Amniotic stem cell (primary cell): Measurements from ENCODE around the gene SDHAF3.
A peak's percentile ranks its signal among the peaks of the same experiment; 100 is the strongest.
"Not testable (repeated sequence)": the region's sequence is repeated elsewhere in the genome, so short reads cannot be mapped to it uniquely, and the experiment has no call there.

Experiments used
- DNase-seq: peaks from one replicate; lab custom pipeline; 2025; lab: John Stamatoyannopoulos, UW

SDHAF3 gene

DNA sequence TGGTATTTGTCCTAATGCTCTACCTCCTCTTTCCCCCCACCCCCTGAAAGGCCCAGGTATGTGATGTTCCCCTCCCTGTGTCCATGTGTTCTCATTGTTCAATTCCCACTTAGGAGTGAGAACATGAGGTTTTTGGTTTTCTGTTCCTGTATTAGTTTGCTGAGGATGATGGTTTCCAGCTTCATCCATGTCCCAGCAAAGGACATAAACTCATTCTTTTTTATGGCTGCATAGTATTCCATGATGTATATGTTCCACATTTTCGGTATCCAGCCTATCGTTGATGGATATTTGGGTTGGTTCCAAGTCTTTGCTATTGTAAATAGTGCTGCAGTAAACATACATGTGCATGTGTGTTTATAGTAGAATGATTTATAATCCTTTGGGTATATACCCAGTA lies 5.6 kb downstream of the SDHAF3 start:
- DNase-seq, result not testable (repeated sequence)

DNA sequence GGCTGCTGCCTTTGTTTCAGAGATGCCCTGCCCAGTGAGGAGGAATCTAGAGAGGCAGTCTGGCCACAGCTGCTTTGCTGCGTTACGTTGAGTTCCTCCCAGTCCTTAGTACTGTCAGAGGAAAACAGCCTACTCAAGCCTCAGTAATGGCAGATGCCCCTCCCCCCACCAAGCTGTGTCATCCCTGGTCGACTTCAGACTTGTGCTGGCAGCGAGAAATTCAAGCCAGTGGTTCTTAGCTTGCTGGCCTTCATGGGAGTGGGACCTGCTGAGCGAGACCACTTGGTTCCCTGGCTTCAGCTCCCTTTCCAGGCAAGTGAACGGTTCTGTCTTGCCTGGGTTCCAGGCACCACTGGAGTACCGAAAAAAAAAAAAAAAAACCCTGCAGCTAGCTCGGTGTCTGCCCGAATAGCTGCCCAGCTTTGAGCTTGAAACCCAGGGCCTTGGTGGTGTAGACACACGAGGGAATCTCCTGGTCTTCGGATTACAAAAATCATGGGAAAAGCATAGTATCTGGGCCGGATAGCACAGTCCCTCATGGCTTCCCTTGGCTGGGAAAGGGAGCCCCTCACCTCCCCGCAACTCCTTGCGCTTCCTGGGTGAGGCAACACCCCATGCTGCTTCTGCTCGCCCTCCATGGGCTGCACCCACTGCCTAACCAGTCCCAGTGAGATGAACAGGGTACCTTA lies 9.1 kb downstream of the SDHAF3 start:
- no peak for DNase-seq

DNA sequence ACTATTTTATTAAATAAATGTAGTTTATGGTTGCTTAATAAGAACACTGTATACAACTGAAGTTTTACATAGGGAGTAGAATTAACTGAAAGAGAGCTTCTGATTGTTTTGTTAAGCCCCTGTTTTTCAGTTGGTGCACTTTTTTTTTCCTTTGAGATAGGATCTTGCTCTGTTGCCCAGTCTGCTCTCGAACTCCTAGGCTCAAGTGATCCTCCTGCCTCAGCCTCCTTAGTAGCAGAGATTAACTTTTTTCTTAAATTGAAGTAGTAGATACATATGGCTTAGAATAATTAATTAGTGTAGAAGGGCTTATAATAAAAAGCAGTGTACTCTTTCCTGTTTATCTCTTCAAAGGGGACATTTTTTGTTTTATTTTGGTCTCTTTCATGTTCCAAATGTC lies 11.2 kb downstream of the SDHAF3 start:
- DNase-seq, result no peak

DNA sequence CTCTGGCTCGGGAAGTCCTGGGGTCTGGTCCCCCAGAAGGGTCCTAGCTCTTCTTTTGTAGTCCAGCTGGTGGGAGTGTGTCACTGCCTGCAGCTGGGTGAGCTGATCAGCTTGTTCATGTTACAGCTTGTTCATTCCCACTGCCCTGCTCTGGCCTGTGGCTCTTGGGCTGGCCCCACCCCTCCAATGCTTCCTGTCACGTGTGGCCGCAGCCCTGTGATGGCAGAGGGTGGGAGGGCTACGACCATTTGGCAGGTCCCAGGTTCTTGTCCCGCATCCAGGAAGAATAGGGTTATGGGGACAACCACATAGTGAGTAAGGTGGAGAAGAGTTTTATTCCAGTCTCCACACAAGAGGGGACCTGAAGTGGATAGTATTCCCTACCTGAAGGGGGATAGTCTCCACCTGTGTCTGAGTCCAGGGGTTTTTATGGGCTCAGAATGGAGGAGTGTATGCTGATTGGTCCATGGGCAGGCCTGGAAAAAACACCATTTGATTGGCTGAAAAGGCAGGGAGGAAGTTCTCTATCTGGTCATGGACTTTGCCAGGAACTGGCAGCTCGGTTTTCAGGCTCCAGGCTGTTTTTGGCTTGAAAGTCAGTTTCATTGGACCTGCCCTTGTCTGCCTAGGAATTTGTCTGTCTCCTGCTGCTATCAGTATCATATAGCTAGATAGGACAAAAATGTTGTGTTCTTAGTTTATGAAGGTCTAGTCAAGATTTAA lies 13.1 kb downstream of the SDHAF3 start:
- no peak for DNase-seq

DNA sequence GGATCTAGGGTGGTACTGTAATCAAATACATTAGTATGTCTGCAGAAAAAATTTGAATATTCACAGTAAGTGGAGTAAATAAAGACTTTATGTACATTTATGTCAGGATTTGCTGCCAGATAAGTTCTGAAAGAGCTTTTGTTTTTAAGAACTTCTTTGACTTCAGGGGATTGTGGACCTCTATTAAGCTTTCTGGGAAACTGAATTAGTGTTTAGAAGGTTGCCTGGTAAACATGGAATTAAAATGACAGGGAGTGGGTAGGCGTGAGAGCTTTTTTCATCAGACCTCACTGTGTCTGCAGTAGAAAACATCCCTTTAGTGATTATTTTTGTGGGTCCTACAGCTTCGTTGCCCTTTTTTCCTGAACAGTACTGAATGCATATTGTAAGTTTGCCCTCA lies 15.7 kb downstream of the SDHAF3 start:
- DNase-seq, result no peak

DNA sequence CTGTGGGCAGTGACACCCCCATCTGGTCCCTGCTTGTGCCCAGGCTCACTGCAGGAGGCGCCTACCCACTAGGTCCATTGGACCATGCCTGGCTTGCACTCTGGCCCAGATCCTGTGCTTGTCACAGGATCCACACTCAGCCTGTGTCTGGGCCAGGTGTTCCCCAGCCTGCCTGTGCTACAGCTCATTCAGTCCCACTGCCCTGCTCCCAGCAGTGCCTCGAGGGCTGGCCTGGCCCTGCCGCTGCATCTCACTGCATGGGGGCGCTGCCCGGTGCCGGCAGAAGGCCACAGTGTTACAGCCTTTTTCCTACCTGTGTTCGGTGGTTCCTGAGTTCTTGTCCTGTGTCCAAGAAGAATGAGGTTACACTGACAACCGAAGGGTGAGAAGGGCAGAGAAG lies 21.3 kb downstream of the SDHAF3 start:
- DNase-seq, result no peak

DNA sequence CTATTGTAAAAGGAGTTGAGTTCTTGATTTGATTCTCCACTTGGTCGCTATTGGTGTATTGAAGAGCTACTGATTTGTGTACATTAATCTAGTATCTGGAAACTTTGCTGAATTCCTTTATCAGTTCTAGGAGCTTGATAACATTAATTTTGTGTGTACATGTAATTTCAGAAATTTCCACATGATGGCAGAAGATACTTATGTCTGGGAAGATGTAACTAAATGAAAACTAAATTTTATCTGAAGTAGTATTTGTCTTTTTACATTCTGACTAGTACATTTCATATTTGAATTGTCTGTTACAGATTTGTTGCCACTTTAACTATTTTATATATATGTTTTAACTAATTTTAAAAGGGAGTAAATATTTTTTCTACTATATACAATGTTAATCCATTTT lies 27.6 kb downstream of the SDHAF3 start:
- peak; percentile 10 for DNase-seq

DNA sequence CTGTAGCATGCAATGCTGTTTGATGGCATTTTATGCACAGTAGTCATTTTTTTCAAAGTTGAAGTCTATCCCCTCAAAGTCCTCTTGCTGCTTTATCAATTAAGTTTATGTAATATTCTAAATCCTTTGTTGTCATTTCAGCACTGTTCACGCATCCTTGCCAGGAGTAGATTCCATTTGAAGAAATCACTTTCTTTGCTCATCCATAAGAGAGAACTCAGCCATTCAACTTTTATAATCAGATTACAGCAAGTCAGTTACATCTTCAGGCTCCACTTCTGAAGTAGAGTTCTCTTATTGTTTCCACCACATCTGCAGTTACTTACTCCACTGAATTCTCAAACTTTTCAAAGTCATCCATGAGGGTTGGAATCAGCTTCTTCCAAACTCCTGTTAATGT lies 32.3 kb downstream of the SDHAF3 start:
- DNase-seq, result no peak

DNA sequence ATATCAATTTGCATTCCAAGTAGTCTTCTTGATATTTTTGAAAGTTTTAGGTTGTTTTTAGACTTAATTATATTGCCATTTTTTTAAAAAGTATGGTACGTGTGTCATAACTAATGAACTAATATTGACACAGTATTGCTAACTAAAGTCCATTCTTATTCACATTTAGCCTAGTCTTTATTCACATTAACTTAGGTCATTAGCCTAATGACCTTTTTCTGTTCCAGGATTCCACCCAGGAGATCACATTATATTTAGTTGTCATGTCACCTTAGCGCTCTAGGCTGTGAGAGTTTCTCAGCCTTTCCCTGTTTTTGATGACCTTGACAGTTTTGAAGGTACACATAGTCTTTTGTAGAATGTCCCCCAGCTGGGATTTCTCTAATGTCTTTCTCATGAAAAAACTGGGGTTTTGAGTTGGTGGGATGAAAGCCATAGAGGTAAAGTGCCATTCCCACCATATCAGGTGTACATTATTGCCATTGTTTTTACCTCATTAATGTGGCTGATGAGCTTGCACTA lies 38.5 kb downstream of the SDHAF3 start:
- DNase-seq, result no peak

DNA sequence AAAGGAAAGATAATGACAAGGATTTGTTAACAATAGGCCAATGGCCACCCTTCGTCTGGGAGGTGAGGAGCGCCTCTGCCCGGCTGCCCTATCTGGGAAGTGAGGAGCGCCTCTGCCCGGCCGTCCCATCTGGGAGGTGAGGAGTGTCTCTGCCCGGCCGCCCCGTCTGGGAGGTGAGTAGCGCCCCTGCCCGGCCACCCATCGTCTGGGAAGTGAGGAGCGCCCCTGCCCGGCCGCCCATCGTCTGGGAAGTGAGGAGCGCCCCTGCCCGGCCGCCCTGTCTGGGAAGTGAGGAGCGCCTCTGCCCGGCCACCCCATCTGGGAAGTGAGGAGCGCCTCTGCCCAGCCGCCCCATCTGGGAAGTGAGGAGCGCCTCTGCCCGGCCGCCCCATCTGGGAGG lies 42.5 kb downstream of the SDHAF3 start:
- not testable (repeated sequence) for DNase-seq

DNA sequence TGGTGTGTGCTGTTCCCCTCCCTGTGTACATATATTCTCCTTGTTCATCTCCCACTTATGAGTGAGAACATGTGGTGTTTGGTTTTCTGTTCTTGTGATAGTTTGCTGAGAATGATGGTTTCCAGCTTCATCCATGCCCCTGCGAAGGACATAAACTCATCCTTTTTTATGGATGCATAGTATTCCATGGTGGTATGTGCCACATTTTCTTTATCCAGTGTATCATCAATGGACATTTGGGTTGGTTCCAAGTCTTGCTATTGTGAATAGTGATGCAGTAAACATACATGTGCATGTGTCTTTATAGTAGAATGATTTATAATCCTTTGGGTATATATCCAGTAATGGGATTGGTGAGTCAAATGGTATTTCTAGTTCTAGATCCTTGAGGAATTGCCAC lies 44.1 kb downstream of the SDHAF3 start:
- not testable (repeated sequence) for DNase-seq

DNA sequence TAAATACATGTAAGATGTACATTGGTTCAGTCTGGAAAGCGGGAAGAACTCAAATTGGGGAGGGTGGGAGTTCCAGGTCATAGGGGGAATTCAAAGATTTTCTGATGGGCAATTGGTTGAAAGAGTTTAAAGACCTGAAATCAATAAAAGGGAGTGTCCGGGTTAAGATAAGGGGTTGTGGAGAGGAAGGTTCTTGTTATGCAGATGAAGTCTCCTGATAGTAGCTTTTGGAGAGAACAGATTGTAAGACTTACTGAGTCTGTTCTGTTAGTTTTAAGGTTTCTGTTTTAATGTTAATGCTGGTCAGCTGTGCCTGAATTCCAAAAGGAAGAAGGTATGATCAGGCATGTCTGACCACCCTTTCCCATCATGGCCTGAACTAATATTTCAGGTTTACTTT lies 48.8 kb downstream of the SDHAF3 start:
- no peak for DNase-seq

DNA sequence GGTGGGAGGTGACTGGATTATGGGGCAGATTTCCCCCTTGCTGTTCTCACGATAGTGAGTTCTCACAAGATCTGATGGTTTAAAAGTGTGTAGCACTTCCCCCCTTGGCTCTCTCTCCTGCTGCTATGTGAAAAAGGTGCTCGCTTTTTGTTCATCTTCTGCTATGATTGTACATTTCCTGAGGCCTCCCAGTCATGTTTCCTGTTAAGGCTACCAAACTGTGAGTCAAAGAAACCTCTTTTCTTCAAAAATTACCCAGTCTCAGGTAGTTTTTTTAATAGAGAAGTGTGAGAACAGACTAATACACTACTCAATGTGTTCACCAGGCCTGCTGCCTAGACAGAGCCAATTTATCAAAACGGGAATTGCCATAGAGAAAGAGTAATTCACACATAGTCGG lies 49.7 kb downstream of the SDHAF3 start:
- no peak for DNase-seq

DNA sequence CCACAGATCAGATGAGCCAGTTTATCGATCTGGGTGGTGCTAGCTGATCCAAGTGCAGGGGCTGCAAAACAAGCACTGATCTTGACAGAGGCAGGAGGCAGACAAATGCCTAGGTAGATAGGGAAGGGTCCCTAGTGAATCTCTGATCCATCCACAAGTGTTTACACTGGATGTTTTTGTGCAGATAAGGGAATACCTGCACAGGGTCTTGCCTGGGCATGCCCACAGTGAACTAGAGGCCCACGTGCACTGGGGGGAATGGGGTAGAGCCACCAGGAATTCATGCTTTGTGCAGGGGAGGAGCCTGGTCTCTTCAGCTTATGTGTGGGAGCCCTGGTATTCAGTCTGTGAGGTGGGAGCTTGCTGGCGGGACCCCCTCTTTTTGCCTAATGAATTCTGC lies 50.3 kb downstream of the SDHAF3 start:
- DNase-seq, result no peak

DNA sequence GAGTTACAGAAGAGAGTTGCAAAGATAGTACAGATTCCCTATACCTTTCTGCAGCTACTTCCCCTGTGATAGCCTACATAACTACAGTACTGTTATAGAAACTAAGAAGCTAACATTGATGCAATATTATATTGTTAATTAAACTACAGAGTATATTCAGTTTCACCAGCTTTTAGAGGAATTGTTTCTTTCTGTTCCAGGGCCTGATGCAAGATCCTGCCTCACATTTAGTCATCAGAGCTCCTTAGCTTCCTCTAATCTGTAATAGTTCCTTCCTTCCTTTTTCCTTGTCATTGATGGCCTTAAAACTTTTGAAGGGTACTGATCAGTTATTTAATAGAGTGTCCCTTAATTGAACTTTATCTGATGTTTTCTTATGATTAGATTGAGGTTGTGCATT lies 56.8 kb downstream of the SDHAF3 start:
- no peak for DNase-seq

DNA sequence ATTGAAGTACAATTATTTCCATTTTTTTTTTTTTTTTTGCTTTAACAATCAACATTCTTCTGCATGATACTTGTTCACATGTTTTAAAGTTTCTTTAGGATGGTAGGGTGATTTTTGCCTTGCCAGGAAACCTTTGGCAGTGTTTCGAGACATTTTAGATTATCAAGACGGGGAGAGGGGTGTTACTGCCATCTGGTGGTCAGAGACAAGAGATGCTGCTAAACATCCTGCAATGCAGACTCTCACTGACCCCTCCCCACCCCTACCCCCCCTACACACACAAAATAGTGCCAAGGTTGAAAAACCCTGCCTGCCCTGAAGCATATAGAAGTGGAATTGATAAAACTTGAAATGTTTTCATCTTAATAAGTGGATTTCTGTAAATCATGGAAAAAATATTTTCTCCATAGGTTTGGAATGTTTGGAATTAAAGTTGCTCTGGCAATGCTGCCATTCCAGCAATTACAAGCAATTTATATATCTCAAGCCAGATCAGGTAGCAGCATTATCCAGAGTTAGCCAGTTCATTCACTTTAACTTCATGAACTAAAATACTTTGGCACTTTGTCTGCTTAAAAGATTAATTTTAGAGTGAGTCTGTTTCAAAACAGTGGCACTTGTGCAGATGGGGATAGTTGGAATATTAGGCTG lies 62.1 kb downstream of the SDHAF3 start:
- peak; percentile 55 for DNase-seq

DNA sequence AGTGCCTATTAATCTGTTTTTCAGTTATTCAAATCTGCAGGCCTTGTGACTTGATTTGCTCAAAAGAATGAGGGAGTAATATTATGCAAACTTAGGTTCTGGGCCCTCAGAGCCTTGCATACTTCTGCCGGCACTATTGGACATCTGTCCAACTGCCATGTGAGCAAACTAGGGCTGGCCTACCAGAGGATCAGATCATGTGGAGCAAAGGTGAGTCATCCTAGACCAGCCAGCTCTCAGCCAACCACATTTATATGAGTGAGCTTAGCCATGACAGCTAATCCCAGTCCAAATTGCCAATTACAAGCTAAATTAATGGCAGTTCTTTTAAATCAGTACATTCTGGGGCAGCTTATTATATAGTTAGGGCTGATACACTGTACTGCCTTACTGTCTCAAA lies 69.6 kb downstream of the SDHAF3 start:
- DNase-seq, result no peak

DNA sequence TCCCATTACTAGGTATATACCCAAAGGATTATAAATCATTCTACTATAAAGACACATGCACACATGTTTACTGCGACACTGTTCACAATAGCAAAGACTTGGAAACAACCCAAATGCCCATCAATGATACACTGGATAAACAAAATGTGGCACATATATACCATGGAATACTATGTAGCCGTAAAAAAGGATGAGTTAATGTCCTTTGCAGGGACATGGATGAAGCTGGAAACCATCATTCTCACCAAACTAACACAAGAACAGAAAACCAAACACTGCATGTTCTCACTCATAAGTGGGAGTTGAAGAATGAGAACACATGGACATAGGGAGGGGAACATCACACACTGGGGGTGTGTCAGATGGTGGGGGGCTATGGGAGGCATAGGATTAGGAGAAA lies 78.7 kb downstream of the SDHAF3 start:
- DNase-seq, result not testable (repeated sequence)

DNA sequence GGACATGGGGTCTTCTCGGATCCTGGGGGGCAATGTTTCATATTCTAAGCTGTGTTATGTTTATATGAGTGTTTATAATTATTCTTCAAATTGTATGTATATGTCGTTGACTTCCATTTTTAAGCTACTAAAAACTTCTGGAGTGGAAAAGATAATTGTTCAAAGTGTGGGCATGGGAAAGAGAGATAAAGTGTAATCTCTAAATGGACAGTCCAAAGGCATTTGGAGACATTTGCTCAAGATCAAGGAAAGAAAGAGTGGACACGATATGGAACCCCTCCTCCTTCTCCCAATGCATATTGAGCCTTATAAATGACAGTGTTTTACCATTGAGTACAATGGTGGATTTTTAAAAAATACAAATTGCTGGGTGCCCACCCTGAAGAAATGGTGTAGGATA lies 81.1 kb downstream of the SDHAF3 start:
- no peak for DNase-seq

DNA sequence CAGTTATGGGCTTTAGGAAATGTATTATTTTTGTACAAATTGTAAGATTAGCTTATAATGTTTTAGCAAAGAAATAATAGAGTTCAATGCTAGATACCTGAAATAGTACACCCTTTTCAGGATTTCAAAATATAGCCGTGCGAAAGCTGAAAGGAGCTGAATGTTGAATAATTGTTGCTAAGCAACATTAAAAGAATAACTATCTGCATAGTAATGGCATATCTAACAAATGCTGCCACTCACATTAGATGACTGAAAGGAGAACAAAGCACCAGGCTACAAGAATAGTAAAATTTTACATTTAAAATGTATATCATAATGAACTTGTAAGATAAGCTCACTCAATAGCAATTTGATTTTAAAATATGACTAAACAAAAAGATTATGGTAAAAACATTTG lies 82.5 kb downstream of the SDHAF3 start:
- DNase-seq, result no peak

DNA sequence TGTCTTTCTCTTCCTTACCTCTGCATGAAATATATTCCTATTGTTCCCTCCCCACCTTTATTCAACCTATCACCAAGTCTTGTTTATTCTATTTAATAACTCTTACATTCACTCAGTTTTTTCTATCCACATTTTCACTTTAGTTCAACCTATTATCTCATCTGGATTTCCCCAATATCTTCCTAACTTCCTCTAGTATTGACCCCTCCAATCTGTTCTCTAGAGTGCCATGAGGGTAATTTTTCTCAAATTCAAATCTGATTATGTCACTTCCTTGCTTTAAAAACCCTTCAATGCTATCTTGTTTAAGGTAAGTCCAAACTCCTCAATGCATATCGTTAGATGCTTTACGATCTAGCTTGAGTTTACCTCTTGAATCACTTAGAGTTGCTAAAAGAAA lies 86.5 kb downstream of the SDHAF3 start:
- DNase-seq, result no peak

DNA sequence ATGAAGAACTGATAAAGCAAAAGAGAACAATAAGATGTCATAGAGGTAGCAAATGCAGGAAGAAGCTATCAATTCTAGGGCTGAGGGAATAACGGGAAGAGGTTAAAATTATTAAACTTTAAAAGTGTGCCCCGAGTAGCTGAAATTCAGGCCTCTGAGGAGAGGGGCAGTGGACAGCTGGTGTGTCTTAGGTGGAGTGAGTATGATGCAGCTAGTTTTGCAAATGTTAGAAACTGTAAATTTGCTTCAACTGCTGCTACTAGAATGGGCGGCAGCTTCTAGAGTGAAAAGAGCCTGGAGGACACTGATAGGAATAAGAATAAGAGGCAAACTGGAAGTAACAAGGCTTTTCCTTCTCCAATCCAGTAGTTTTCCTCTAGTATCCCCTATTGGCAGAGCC lies 87.3 kb downstream of the SDHAF3 start:
- no peak for DNase-seq

DNA sequence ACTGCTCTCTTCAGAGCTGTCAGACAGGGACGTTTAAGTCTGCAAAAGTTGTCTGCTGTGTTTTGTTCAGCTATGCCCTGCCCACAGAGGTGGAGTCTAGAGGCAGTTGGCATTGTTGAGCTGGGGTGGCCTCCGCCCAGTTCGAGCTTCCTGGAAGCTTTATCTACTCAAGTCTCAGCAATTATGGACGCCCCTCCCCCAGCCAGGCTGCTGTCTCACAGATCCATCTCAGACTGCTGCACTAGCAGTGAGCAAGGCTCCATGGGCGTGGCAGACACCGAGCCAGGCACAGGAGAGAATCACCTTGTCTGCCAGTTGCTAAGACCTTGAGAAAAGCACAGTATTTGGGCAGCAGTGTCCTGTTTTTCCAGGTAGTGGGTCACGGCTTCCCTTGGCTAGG lies 98.1 kb downstream of the SDHAF3 start:
- no peak for DNase-seq
